GM03348 (cell line): ENCODE measurements around the gene SSH2.

Experiments used
- DNase-seq: peaks from one replicate; pipeline ENCODE4 v3.0.0; 2012; ENCODE audit warnings: low spot score

Gene SSH2

DNA sequence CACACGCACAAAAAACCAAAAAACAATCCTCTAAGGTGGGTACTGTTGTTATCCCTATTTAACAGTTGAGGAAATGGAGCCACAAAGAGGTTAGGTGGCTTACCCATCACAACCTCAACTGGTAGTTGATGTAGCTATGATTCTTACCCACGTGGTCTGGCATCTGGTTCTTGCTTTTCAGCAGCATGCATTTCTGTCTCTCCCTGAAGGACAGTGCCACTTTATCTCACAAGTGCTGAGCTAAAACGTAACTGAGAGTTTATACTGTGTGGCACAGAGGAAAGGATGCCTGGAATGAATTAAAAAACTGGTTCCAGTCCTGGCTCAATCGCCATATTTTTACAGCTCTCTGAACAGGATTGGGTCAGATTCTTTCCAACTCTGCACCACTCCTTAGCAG lies 305.4 kb downstream of the SSH2 start:
- no peak for DNase-seq

DNA sequence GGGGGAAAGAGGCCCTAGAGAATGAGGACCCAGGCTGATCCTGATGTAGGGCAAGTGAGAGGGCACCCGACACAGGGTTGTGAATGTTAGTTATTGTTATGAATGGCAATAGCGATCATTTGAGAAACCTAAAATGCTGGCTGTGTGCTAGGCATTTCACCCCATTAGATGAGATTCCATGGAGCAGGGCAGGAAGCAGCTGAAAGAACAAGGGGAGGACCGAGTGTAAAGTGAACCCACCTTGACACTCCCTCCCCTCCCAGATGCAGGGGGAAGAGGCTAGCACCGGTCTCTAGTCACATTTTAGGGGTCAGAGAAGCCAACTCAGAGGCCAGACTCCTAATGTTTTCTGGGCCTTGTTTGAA lies 306.8 kb downstream of the SSH2 start:
- DNase-seq = no peak

DNA sequence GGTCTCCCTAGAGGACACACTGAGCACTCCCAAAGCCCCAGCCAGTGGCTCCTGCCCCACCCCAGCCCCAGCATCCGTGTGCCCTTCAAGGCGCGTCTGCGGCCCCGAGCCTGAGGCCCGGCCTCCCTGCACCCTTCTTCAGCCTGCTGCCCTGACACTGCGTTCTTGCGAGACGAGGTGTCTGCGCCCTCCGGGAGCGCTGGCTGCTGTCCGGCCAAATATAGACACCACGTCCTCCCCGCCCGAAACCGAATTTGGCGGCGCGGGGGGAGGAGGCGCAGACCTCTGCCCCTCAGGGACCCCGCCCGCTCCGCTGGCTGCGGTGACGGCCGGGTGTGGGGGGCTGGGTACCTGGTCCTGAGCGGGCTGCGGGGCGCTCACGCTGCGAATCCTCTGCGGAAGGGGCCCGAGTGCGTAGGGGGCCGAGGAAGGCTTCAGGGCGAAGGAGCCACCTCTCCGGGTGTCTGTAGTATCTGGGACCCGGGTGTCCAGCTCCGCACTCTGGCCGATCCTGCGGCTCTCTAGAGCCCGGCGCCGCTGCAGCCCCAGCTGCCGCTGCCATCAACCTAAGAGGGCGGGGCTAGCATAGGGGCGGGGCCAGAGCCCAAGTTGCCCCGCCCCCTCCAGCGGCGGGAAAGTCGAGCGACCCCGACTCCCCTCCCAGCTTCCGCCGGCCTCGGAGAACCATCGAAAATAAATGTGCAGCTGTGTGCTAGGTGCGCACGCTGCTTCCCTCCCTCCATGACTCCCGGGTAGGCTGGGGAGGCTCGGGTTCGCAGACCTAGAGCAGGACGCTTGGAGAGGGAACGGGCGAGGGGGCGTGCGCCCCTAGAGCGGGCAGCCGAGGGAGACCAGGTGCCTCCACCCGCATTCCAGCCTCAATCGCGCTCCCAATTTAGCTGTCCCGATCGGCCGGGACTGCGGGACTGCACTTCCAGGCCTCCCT lies 307.4 kb downstream of the SSH2 start, which contains the start of gene CORO6:
Gene CORO6, minus strand, starts transcription at position 576 of the 946 bp plus-strand sequence. CDS start 1,491 bp downstream, outside the sequence.
- DNase-seq = peak; percentile 89

DNA sequence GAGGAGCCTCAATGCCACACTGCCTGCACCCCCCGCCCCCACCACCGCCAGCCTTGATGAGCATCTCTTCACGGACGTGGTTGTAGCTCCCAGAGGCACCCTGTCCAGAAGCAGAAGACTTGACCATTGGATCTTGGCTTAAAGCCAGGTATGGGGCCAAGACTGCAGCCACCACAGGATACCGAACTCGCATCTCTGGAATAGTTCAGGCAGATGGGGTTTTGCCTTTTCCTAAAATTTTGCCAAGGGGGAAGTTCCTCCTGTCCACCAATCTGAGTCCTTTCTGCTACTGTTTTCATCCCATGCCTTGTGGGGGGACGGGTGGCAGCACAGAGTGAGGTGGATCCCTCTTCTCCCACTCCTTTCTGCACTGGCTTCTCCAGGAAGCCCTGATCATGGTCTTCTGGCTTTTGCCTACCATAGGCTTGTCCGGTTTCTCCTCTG lies 308.3 kb downstream of the SSH2 start:
- DNase-seq = no peak

DNA sequence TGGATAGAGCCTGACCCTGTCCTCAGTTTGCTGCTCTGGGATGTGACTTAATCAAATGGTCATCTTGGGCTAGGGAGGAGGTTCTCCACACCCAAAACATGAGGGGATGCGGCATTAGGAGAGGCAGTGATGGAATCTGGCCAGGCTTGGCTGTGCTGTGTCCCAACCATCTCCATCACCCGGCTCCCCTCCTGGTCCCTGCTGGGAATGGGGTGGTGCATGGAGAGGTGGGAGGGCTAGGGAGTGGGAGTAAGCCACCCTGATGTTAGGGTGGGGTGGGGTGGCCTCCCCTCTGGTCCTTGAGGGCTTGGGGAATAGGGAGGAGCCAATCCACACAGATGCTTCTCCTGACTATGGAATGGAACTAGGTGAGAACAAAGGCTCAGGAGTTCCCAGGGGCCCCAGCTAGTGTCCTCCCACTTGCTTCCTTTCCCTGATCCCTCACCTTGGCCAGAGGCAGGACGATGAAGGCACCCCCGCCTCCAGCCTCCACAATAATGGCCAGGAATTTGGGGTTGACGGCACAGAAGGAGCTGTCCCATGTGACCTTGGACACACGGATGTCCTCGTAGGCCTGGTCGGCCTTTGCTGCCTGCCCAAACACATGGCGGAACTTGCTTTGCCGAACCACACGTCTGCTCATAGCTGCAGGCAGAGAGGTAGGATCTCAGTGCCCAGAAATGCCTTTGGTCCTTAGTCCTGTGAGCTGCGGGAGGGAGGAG lies 309.1 kb downstream of the SSH2 start:
- DNase-seq = no peak

DNA sequence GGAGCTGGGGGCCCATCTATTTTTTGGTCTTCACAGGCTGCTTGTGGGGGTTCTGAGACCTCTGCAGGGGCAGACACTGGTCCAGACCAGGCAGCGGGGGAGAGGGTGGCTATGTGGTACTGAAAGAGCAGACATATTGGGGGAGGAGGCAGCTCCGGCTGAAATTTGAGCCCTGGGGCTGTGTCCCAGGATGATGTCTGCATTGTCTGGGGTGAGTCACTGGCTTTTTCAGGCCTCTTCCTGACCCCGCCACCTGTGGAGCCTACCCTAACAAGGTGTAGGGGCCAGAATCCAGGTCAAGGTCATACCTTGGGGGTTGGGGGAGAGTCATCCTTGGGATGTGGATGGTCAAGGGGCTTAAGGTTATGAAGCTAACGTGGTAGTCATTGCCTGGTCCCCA lies 309.8 kb downstream of the SSH2 start:
- peak; percentile 31 for DNase-seq

DNA sequence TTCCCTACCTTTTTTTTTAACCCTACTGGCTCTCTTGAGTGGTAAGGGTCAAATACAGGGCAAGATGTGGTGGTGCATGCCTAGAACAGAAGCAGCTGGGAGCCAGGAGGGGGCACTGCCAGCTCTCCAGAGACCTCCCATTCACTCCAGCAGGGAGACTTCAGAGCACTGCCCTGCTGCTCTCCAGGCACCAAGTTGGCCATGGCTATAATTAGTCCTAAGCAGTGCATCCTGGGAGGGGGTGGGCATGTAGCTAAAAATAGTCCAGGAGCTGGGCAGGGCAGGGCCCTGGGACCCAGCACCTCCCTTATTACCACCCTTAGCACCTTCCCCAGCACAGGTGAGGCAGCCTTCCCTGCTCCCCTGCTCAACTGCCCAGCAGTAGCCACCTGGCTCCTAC lies 310.8 kb downstream of the SSH2 start:
- DNase-seq = peak; percentile 41

DNA sequence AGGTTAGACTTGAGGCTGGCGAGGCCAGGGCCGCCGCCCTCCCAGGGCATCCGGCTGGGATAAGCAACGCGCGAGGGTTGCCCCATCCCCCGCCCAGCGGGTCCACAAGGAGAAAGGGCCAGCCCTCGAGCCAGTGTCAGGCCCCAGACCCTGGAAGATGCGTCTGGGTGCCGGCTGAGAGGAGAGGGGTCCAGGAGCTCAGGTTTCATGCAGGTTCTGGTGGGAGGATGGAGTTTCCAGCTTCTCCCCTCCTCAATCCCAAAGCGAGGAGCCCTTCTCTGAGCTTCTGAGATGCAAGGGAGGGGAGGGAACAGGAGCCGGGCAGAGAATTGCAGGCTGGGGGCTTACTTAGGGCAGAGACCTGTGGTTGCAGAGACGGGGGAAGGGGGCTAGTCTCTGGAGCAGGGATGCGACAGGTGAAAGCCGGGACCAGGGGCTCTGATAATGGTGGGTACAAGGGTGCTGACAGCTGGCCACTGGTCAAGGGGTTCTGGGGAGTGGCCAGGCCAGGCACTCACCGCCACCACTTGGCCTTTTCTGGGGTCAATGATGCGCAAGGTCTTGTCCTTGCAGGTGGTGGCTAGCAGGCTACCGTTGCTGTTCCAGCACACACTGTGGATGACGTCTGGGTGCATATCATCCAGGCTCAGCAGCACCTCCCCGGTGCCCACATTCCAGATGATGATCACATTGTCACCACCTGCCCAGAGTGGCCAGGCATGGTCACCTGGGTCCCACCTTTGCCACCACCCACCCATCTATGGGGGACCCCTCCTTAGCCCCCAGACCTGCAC lies 311.6 kb downstream of the SSH2 start:
- no peak for DNase-seq

DNA sequence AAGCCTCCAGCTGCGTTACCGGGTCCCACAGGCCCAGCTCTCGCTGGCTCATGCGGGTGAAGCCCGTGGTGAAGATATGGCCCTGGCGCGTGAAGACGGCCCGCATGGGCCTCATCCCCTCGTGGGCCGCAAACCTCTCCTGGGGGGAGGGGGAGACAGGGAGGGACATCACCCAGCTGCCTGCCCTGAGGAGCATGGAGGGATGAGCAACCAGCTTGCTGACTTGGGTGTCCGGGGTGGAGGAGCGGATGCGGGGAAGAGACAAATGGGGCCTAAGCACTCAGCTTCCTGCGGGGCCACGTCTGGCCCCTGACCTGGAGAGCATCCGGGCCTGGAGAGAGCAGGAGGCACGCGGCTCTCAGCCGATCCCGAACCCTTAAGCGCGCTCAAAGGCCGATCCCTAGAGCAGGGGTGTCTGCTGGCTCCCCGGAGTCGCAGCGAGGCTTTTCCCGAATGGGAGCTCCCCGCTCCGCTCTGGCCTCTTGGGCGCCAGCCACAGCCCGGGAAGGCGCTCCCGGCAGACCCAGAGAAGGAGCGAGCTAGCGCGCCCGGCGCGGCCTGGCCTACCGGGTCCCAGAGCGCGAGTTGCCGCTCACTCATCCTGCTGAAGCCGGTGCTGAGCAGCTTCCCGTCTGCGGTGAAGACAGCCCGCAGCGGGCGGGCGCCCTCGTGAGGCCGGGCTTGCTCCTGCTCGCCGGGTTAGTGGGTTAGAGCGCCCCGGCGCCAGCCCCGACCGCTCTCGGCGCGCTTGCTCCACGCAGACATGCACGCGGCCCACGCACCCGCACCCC lies 312.4 kb downstream of the SSH2 start:
- DNase-seq = peak; percentile 87

DNA sequence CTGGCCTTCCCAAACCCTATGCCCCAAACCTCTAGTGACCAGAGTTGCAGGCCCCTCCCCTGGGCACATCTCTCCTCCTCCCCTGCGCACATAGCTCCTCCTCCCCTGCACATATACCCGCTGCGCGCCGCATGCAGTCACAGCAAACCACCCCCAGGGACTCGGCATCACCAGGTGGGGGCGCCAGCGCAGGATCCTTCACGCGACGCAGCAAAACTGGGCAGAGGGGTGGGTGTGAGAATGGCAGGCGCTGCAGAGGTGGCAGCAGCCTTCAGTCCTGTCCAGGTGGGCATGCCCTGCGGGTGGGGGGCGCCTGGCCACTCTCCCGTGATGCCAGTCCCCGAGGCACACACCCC lies 312.9 kb downstream of the SSH2 start:
- peak; percentile 78 for DNase-seq

DNA sequence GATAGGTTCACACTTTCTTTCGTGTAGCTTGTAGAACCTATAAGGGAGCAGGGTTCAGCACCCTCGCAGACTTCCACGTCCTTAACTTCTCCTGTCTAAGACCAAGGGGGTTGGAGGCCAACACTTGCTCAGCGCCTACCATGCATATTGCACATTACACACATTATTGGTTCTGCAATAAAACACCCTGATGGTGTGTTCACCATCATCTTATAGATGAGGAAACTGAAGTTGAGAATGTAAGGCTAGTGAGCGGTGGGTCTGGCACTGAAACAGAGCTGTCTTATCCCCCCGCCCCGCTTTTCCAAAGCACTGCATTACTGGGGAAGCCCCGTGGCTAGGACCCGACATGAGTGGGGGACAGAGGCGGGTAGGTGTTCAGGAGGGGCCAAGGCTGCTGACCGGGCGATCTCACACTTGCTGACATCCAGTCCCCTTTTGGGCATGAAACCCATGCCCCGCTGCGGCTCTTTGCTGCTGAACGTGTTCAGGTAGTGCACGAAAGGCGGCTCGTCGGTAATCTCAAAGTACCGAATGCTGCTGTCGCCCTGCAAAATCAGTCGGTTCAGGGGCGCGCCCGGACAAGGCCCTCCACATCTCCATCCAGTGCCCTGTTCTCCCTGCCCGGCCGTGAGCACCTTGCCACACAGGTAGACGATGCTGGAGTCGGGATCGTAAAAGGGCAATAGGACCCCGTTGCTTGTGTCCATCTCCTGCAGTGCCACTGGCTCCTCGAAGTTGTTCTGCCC lies 313.6 kb downstream of the SSH2 start:
- no peak for DNase-seq

DNA sequence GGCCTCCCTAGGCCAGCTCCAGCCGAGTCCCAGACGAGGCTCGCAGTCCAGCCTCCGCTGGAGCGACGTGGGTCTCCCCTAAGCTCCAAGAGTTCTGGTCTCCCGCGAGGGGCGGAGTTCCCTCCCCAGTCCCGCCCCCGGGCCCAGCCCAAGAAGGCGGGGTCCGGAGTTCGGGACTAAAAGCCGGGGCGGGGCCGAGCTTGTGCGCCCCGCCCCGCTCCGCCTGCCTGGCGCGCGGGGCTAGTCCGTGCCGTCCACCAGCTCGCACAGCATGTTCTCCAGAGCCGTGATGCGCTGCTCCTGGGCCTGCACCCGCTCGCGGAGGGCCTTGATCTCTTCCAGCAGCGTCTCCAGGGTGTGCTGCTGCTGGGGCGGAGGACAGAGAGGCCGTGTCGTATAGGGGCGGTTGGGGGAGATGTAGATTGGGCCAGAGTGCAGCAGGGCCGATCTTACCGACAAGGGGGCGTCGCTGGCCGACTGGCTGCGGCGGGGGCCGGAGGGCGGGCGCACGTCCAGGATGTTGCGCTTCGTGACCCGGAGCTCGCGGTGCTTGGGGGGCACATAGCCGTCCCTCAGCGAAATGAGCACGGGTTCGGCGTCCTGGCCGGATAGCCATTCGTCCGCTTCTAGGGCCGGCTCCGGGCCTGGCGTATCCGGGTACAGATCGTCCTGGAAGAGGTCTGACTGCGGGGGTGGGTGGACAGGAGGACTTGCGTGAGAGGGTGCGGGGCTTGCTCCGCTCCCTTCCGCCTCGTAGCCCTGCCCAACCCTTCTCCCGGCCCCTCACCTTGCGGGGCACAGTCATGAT lies 314.3 kb downstream of the SSH2 start:
- DNase-seq = peak; percentile 96

DNA sequence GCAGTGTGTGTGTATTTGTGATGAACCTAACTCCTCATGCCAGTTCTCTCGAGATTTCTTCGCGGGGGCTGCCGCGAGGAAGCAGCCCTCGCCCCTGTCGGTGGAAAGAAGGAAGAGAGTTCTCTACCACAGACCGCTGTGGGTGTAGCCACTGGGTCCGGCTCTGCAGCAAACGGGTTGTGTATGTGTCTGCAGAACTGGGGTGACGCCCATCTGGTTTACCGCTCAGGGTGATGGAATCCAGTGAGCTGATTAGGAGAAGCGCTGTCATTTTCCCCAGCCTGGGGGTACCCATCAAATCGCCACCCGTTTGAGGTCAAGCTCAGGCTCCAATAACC lies 315.0 kb downstream of the SSH2 start:
- peak; percentile 52 for DNase-seq

DNA sequence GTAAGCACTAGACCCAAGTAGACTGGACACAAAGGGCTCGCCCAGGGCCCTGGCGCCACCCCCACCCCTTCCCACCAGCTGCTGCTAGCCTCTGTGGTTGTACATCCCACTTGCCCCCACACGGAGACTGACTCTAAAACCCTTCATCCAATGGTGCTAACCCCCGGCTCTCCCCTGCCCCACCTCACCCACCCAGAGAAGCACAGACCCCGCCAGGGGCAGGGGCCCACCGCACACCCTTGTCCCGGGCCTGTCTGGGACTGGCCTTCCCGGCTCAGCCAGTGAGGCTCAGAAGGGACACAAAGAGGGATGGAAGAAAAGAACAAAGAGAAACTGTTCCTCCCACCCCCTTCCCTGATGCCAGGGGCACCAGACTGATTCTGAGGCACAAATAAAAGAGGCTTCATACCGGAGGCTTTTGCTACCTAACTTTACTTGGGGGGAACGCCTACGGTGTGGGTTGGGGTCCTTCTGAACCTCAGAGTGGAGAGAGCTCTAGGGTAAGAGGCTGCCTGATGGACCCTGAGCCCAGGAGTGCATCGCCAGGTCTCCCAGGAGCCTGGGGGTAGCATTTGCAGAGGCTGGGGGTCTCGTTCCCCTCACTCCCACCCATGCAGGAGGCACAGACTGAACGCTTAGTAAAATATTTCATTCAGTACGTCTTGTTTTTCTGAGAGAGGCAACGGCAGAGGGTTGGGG lies 315.5 kb downstream of the SSH2 start:
- DNase-seq = no peak

DNA sequence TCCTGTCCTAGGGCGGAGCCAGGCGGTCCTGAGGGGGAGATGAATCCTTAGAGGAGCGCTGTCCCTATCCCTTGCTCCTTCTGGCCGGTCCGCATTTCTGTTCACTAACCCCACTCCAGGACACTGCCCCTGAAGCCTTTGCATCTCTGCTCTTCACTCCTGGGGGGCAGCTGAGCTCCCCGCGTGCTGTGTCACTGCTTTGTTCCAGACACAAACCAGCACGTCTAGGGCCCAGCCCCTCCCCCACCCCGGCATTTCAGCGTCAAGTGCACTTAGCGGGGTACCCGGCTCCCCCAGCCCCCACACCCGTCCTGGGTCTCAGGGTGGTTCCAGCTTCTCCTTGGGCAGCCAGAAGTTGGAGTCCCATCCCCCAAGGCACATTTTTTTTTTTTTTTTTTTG lies 316.2 kb downstream of the SSH2 start:
- no peak for DNase-seq

DNA sequence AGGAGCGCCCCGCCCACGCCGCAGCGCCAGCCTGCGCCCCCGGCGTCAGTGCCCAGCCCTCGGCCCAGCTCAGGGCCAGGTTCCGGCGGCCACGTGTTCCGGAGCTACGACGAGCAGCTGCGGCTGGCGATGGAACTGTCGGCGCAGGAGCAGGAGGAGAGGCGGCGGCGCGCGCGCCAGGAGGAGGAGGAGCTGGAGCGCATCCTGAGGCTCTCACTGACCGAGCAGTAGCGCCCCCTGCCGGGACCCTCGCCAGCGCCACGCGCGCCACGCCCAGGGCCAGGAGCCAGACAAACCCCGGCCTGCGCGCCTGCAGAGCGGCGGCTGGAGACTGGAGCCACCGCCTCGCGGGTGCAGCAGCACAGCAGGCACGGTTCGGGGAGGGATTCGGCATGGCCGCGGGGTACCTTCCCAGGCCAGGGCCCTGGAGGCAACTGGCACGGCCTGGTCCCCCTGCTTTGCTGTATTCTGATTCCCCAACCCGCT lies 316.6 kb downstream of the SSH2 start:
- peak; percentile 92 for DNase-seq

DNA sequence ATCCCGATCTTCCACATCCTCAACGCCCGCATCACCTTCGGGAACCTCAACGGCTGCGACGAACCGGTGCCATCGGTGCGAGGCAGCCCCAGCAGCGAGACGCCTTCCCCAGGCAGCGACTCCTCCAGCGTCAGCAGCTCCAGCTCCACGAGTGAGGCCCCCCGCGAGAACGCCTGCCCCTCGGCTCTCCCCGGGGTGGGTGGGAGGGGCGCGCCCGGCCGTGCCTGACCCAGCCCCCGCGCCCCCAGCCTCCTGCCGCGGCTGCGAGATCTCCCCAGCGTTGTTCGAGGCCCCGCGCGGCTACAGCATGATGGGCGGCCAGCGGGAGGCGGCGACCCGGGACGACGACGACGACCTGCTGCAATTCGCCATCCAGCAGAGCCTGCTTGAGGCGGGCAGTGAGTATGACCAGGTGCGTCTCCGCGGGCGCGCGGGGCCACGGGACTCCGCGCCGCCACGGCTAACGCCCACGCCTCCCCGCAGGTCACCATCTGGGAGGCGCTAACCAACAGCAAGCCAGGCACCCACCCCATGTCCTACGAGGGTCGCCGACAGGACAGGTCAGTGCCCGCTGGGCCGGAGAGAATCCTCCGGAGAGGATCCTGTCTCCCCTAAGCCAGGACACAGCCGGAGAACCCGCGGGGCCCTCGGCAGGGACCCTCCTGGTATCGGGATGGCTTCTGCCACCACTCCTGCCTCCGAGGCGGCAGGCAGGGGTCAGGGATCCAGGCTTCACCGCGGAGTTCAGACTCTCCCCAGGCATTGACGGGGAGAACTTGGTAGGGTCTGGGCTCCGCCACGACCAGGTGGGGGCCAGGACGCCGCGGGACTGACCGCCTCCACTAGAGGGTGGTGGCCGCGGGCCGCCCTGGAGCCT lies 317.4 kb downstream of the SSH2 start:
- no peak for DNase-seq

DNA sequence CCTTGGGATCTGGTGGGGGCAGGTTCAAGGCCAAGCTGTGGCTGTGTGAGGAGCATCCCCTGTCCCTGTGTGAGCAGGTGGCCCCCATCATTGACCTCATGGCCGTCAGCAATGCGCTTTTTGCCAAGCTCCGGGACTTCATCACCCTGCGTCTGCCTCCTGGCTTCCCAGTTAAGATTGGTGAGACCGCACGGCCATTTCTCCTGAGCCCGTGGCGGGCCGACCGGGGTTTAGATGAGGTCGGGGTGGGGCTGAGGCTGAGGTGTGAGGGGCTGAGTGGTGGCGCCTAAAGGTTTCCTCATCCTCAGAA lies 318.0 kb downstream of the SSH2 start:
- no peak for DNase-seq
